Activated CD8-positive, alpha-beta memory T cell treated with anti-CD3 and anti-CD28 coated beads, Interleukin-2, amount 10 ng/mL, durations not matched to agents 7 days and 5 days (primary cell): ENCODE measurements around the gene SNX30. TPM values are rescaled to one million over a fixed set of nuclear protein-coding genes. Genes with fewer than 3 reads are reported as not detected.

ENCODE experiments used
- ATAC-seq: fragments of 150-1000 bp; cut with Tn5 transposase; one replicate; pipeline ENCODE4 v1.10.0; 2021; ENCODE audit warnings: moderate library complexity
- CTCF ChIA-PET: fragments of 350-600 bp; sonication (Branson Sonifier 250); formaldehyde crosslinking; loops from one replicate; lab custom pipeline; 2021; ENCODE audit warnings: antibody characterized with exemption; lab: Charles Lee
- DNase-seq: peaks from one replicate; pipeline ENCODE4 v3.0.0-alpha.2; 2020
- H3K27ac Mint-ChIP-seq: one replicate; pipeline ENCODE4 v1.8.0; 2021; ENCODE audit warnings: mild to moderate bottlenecking, mixed read lengths
- H3K27me3 Mint-ChIP-seq: one replicate; pipeline ENCODE4 v1.8.0; 2021; ENCODE audit warnings: mixed read lengths
- H3K36me3 Mint-ChIP-seq: one replicate; pipeline ENCODE4 v1.8.0; 2021; ENCODE audit warnings: mild to moderate bottlenecking, mixed read lengths
- H3K4me1 Mint-ChIP-seq: one replicate; pipeline ENCODE4 v1.8.0; 2021; ENCODE audit warnings: mixed read lengths
- H3K4me3 Mint-ChIP-seq: one replicate; pipeline ENCODE4 v1.8.0; 2021; ENCODE audit warnings: mild to moderate bottlenecking, moderate library complexity, mixed read lengths
- H3K9me3 Mint-ChIP-seq: one replicate; pipeline ENCODE4 v1.8.0; 2022; ENCODE audit warnings: low read depth, mixed read lengths
- total RNA-seq, 2 experiments: library from RNA; stranded (reverse); gene quantifications; one replicate each; pipeline ENCODE4 v1.2.3, GENCODE V29; 2021

Gene SNX30
- total RNA-seq, 2 experiments from 2014 or later, result 2.3 to 3.6 TPM

DNA sequence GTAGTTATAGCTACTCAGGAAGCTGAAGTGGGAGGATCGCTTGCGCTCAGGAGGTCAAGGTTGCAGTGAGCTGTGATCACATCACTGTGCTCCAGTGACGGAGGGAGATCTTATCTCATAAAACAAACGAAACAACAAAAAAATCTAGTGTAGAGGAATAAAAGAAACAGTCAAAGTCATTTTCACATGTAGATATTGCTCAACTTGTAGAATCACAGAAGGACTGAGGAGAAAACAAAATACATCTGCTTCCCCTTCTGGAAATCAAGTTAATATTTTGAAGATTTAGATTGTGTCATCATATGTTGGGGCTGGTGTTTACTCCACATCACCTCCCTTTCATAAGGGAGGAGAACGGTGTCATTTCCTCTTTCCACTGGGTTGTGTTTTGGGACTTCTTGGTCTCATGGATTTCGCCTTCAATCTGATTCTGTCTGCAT is 148.3 kb downstream of the SNX30 start:
- no peak for ATAC-seq
- Mint-ChIP-seq H3K27me3 (peaks cover 49% of the 10 kb centered on the region), H3K4me3 (no peak overlapping the region), H3K36me3 (no peaks in the 10 kb centered on the region), H3K4me1 (peaks cover 19% of the 10 kb centered on the region), H3K9me3 (no peaks in the 10 kb centered on the region), H3K27ac (no peak overlapping the region)
- DNase-seq, result no peak
- CTCF ChIA-PET, result interaction anchor here (2.0 kb wide), 1 partner anchor 54 kb away, joined by 5 read pairs; no protein-coding TSS in a partner anchor

GRCh38 chr9:112900488-112900887 is 149.9 kb downstream of the SNX30 start:
- no peak overlapping the region for H3K27ac Mint-ChIP-seq
- H3K36me3 Mint-ChIP-seq, result no peaks in the 10 kb centered on the region
- ATAC-seq (no peak), DNase-seq (no peak)
- peaks cover 15% of the 10 kb centered on the region for H3K4me1 Mint-ChIP-seq
- peaks cover 47% of the 10 kb centered on the region for H3K27me3 Mint-ChIP-seq
- CTCF ChIA-PET, result no interaction called here
- no peak overlapping the region for H3K4me3 Mint-ChIP-seq
- H3K9me3 Mint-ChIP-seq, result no peaks in the 10 kb centered on the region

DNA sequence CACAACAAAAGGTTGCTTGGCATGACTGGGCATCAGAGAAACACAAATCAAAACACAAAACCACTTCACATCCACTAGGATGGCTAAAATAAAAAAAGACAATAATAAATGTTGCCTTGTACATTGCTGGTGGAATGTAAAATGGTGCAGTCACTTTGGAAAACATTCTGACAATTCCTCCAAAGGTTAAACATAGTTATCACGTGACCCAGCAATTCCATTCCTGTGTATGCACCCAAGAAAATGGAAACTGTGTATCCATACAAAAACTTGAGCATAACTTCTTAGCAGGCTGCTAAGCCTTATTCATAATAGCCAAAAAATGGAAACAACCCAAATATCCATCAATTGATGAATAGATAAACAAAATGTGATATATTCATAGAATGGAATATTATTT is 150.3 kb downstream of the SNX30 start:
- no peak for DNase-seq
- Mint-ChIP-seq H3K9me3 (no peaks in the 10 kb centered on the region), H3K36me3 (no peaks in the 10 kb centered on the region), H3K4me1 (peaks cover 15% of the 10 kb centered on the region), H3K4me3 (no peak overlapping the region), H3K27ac (no peak overlapping the region), H3K27me3 (peaks cover 46% of the 10 kb centered on the region)
- no peak for ATAC-seq
- CTCF ChIA-PET, result no interaction called here

DNA sequence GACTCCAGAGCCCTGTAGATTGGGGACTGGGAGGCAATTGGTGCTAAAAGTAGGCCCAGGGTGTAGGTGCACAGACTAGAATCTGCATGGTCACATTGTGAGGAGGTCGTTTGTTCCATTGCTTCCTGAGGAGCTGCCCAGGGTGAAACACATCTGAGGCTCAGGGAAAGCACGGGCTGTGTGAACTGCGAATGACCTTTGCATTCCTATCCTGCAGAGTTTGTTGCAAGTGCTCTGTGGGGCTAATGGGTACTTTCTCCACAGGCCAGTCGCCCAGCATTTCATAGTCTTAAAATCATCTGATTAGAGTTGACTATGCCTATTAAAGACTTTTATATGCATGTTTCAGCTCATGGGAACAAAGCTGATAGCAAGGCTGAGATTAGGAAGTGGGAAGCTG is 154.5 kb downstream of the SNX30 start:
- H3K4me3 Mint-ChIP-seq, result no peak overlapping the region
- H3K27ac Mint-ChIP-seq, result no peak overlapping the region
- H3K36me3 Mint-ChIP-seq, result no peaks in the 10 kb centered on the region
- CTCF ChIA-PET, result interaction anchor here (1.7 kb wide), 1 partner anchor 10 kb away, joined by 4 read pairs; no protein-coding TSS in a partner anchor
- DNase-seq (no peak), ATAC-seq (no peak)
- H3K9me3 Mint-ChIP-seq, result no peaks in the 10 kb centered on the region
- H3K27me3 Mint-ChIP-seq, result peaks cover 32% of the 10 kb centered on the region
- H3K4me1 Mint-ChIP-seq, result peaks cover 7% of the 10 kb centered on the region

DNA sequence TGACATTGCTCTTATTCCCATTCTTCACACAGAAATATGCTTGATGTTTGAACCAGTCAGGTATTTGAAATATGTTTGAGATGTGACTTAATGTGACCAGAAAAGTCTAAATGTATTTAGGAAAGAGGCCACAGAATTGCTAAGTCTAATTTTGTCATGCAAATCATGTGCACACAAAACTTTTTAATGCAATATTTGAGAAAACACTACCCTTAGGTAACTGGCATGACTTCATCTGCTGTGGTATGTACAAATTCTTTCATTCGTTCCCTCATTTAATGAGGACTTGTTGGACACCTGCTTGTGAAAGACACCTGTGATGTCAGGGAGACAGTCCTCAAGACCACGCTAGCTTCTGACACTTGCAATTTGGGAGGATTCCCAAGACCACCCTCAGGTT is 161.2 kb downstream of the SNX30 start:
- H3K36me3 Mint-ChIP-seq, result no peaks in the 10 kb centered on the region
- no peak for DNase-seq
- peaks cover 32% of the 10 kb centered on the region for H3K27me3 Mint-ChIP-seq
- H3K4me1 Mint-ChIP-seq, result no peaks in the 10 kb centered on the region
- no peak for ATAC-seq
- H3K9me3 Mint-ChIP-seq, result no peaks in the 10 kb centered on the region
- H3K27ac Mint-ChIP-seq, result no peak overlapping the region
- H3K4me3 Mint-ChIP-seq, result no peak overlapping the region
- CTCF ChIA-PET, result no interaction called here

GRCh38 chr9:112912636-112913035 is 162.1 kb downstream of the SNX30 start:
- no peak for ATAC-seq
- CTCF ChIA-PET, result no interaction called here
- Mint-ChIP-seq H3K4me3 (no peak overlapping the region), H3K4me1 (no peaks in the 10 kb centered on the region), H3K9me3 (no peaks in the 10 kb centered on the region), H3K27me3 (peaks cover 36% of the 10 kb centered on the region), H3K36me3 (no peaks in the 10 kb centered on the region), H3K27ac (no peak overlapping the region)
- DNase-seq, result no peak

- H3K27ac Mint-ChIP-seq, result no peak overlapping the region
- H3K9me3 Mint-ChIP-seq, result no peaks in the 10 kb centered on the region
- CTCF ChIA-PET, result interaction anchor here (1.8 kb wide), 1 partner anchor 11 kb away, joined by 6 read pairs; no protein-coding TSS in a partner anchor
Observed at GRCh38 chr9:112913326-112913725, 162.8 kb downstream of the SNX30 start.

GRCh38 chr9:112914524-112914923 is 164.0 kb downstream of the SNX30 start:
- H3K27ac Mint-ChIP-seq, result no peak overlapping the region
- H3K36me3 Mint-ChIP-seq, result no peaks in the 10 kb centered on the region
- no peak overlapping the region for H3K4me3 Mint-ChIP-seq
- H3K9me3 Mint-ChIP-seq, result no peaks in the 10 kb centered on the region
- H3K27me3 Mint-ChIP-seq, result peaks cover 34% of the 10 kb centered on the region
- CTCF ChIA-PET, result interaction anchor here (1.5 to 1.8 kb wide), 2 partner anchors 10 to 12 kb away, joined by 4 to 6 read pairs; no protein-coding TSS in a partner anchor
- H3K4me1 Mint-ChIP-seq, result no peaks in the 10 kb centered on the region
- DNase-seq (no peak), ATAC-seq (no peak)

More at GRCh38 chr9:112913326-112913725, 162.8 kb downstream of the SNX30 start:
- peaks cover 33% of the 10 kb centered on the region for H3K27me3 Mint-ChIP-seq
- DNase-seq (no peak), ATAC-seq (no peak)
- no peaks in the 10 kb centered on the region for H3K36me3 Mint-ChIP-seq
- no peaks in the 10 kb centered on the region for H3K4me1 Mint-ChIP-seq
- H3K4me3 Mint-ChIP-seq, result no peak overlapping the region

DNA sequence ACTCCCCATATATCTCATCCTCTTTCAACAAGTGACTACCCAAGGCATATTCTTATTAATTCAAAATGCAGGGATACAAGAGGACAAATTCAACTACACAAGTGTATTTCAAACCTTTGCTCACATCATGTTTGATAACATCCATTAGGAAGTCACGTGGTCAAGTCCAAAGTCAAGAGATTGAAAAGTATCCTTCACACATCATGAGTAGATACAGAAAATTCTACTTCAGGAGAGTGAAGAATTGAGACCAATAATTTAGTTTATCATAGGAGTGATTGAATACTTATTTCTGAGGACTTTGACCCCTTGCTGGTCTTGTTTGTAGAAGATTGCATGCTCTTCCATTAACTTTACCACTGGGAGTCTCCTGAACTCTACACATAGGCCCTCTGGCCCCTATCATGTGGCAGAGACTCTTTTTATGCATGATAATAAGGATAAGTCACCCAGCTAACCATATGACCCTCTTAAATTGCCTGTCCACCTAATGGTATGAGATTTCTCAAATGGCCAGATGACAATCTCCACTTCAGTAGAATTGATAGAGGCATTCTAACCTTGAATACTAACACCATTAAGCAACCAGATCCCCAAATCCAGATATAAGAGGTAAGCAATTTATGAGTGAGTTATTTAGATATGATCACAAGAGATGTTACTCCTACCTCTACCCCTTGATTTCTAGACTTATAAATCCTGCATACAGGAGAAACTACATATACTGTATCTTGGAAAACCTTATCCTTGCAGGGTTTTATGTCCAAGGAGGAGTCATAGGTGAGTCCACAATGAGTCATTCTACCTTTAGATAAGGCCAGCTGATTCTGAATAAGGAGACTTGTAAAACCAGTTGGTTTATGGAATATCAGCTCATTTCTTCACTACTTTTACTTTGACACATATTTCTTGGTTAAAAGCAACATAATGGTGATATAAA is 166.8 kb downstream of the SNX30 start:
- Mint-ChIP-seq H3K27ac (no peak overlapping the region), H3K4me3 (no peak overlapping the region), H3K4me1 (peaks cover 2% of the 10 kb centered on the region), H3K27me3 (peaks cover 40% of the 10 kb centered on the region), H3K36me3 (no peaks in the 10 kb centered on the region), H3K9me3 (no peaks in the 10 kb centered on the region)
- ATAC-seq (no peak), DNase-seq (no peak)
- CTCF ChIA-PET, result no interaction called here

- CTCF ChIA-PET, result no interaction called here
- DNase-seq, result no peak
- H3K4me3 Mint-ChIP-seq, result no peak overlapping the region
- no peaks in the 10 kb centered on the region for H3K36me3 Mint-ChIP-seq
- peaks cover 43% of the 10 kb centered on the region for H3K27me3 Mint-ChIP-seq
- H3K27ac Mint-ChIP-seq, result no peak overlapping the region
- peaks cover 2% of the 10 kb centered on the region for H3K4me1 Mint-ChIP-seq
- H3K9me3 Mint-ChIP-seq, result no peaks in the 10 kb centered on the region
- no peak for ATAC-seq
Observed at GRCh38 chr9:112917987-112918362, 167.4 kb downstream of the SNX30 start.

DNA sequence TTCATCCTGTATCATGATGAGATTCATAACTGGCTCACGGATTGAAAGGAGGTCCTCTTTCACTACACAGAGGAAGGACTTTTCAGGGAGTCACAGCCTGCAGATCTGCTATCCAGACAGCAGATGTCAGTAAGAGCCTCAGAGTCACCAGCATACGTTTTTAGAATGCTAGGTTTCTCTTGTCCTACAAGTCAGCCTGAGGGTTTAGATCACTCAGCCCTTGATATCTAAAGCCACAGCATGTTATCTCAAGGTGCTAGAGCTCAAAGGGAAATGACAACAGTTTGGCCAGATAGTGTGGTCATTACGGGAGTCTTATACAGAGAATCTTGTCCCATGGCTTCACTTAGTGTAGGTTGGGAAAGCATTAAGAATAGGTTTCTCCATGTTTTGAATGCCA is 171.0 kb downstream of the SNX30 start:
- Mint-ChIP-seq H3K4me1 (peaks cover 2% of the 10 kb centered on the region), H3K4me3 (no peak overlapping the region), H3K27me3 (peaks cover 49% of the 10 kb centered on the region), H3K36me3 (no peaks in the 10 kb centered on the region), H3K9me3 (no peaks in the 10 kb centered on the region), H3K27ac (no peak overlapping the region)
- DNase-seq, result no peak
- CTCF ChIA-PET, result interaction anchor here (2.7 to 4.1 kb wide), 2 partner anchors 18 to 191 kb away, joined by 9 to 17 read pairs; no protein-coding TSS in a partner anchor
- ATAC-seq, result no peak
